ENCODE measurements around the gene STK35.
"Not testable (repeated sequence)": the region's sequence is repeated elsewhere in the genome, so short reads cannot be mapped to it uniquely, and the experiment has no call there.

STK35 gene

GRCh38 chr20:2163312-2163711 is 61.7 kb downstream of the STK35 start:
- no peak for DNase-seq (ENCODE audit: low read depth)

DNA sequence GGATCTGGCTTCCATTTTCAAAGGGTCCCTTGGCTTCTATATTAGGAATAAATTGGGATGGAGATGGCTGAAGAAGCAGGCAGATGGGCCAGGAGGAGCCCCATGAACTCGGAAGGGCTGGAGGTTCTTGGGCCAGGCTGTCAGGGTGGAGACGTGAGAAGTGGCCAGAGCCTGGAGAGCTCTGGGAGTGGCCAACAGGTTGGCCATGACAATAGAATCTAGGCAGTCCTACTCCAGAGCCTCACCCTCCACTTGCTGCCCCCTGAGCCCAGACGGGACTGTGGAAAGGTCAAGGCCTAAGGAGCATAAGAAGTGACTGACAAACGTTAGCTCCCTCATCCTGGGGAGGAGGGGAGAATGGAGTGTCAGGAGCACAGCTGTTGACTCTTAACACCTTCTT is 62.1 kb downstream of the STK35 start:
- no peak for DNase-seq (ENCODE audit: low read depth)

GRCh38 chr20:2164421-2164820 is 62.8 kb downstream of the STK35 start:
- no peak for DNase-seq (ENCODE audit: low read depth)

DNA sequence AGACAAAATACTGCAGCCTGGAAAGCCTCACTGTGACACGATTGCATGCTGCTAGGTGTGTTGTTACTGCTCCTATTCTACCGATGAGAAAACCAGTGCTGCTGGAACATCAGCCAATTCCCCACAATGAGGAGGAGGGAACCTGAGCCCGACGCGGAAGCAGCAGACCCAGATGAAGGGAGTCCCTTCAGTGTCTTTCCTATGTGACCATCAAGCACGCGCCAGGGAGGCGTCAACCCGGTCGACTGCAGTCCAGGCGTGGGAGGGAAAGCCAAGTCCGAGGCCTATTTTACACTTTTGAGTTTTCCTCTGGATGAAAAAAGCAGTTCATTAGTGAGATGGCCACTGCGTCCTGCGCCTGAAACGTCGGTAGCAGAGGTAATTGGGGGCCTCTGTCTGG is 63.3 kb downstream of the STK35 start:
- DNase-seq (ENCODE audit: low read depth): no peak

DNA sequence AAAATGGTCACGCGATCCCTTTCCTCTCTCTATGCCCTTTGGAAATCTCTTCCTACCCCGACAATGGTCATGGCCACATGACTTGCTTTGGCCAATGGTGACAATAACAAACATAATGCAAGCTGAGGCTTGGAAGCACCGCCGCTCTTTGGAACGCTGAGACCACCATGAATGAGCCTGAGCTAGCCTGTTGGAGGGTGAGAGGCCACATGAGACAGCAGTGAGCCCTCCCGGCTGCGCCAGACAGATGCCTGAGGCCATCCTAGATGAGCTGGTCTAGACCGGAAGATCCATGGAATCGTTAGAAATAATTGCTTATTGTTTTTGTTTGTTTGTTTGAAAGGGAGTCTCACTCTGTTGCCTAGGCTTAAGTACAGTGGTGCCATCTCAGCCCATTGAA is 64.2 kb downstream of the STK35 start:
- no peak for DNase-seq (ENCODE audit: low read depth)

DNA sequence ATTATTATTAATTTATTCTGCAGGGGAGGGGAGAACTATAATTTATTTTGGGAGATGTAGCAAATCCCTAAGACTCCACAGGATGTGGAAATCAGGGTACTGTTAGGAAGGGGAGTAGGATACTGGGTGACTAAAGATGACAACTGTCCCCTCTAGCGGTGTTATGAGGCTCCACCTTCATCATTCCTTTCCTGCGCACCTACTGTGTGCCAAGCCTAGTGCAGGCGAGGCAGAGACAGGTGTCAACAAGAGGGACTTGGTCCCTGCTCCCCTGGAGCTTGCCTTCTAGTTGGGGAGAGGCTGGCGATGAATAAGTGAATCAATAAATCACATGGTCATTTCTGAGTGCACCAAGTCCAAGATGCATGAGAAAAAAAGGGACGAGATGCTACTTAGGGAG is 65.5 kb downstream of the STK35 start:
- no peak for DNase-seq (ENCODE audit: low read depth)

- no peak for DNase-seq (ENCODE audit: low read depth)
These were observed 67.3 kb downstream of the STK35 start for GRCh38 chr20:2168946-2169345.

DNA sequence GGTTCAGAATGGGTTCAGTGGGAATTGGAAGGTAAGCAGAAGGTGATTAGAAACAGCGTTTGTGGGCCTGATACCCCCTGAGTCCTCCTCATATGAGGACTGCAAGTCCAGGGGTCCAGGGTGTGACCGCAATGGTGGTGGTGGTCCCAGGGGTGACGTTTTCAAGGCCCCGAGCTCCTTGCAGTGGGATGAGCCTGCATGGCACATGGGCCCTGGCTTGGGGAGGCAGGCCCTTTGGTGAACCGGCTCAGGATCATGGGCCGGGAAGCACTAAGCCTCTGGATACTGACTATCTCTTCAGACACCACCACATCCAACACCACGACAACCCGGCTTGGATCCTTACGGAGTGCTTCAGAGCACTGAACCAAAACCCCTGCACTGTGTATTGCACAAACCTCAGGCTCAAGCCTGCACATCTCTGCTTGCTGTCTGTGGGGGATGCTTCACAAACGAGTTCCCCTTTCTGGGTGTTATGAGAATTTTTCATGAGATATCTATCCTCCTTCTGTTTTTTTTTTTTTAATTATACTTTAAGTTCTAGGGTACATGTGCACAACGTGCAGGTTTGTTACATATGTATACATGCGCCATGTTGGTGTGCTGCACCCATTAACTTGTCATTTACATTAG is 67.9 kb downstream of the STK35 start:
- DNase-seq (ENCODE audit: low read depth): no peak

GRCh38 chr20:2170404-2170803 is 68.8 kb downstream of the STK35 start:
- DNase-seq (ENCODE audit: low read depth): no peak

DNA sequence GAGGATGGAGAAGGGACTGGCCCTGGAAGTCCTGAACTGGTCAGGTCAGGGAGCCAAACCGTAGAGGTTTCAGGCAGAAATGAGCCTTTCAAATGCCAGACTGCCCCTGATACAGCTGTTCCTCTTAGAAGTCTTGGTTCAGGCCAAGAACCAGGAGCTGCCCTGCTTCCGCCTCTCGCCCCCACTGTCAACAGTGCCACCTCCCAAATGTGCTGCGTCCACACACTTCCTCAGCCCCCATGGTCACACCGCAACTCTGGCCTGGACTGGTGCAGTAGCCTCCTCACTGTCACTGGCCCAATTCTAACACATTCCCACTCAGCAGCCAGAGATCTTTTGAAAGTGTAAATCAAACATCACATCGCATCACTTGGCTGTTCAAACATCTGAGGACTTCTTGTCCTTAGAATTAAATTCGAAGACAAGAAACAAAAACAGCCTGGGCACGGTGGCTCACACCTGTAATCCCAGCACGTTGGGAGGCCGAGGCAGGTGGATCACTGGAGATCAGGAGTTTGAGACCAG is 69.7 kb downstream of the STK35 start:
- DNase-seq (ENCODE audit: low read depth): no peak

GRCh38 chr20:2171840-2172239 is 70.2 kb downstream of the STK35 start:
- DNase-seq (ENCODE audit: low read depth): not testable (repeated sequence)

DNA sequence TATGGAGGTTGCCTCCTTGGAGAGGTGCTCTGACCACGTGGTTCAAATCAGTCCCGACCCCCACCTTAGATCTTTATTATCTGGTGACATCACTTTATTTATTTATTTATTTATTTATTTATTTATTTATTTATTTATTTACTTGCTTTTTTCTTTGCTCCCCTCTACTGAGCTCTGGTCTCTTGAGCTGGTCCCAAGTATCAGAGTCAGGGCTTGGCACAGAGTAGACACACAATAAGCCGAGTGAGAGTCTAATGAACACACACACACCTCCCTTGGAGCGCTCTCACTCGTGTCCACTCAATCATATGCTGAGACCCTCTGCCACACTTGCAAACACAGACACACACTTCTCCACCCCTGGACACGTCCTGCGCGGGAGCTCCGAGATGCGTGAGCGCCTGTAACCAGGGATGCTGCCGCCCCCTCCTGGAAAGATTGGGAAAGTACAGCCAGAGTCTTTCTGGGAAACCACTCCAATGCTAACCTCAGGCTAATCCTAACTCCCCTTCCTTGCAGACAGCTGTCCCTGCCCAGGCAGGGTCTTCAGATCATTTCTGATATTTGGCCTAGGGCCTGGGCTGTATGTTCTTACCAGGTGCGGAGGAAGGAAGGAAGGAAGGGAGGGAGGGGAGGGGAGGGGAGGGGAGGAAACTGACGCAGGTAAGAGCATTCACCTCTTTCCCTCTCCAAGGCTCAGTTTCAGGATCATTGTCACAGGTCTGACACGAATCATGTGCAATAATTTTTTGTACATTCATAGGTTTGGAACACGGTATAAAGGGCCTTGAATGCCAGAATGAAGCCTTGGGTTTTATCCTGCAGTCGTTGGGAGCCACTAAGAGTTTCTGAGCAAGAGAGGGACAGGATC is 70.9 kb downstream of the STK35 start:
- DNase-seq (ENCODE audit: low read depth): peak; percentile 46

- DNase-seq (ENCODE audit: low read depth): no peak
These were observed 71.6 kb downstream of the STK35 start for GRCh38 chr20:2173186-2173585.

DNA sequence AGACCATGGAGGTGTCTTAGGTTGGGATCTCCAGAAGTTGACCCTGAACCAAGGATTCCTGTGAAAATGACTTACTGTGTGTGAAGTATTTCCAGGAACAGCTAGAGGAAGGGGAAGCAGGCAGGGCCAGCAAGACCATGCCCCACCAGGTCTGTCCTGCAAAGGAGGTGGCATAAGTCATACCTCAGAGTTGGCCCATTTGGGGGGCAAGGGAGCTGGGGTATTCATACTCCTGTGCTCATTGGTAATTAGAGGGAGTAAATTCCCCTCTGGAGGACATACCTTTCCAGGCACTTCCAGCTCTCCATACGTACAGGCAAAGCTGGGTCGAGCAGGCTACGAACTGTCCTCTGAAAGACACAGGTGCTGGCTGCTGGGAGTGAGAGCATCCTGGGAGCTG is 72.4 kb downstream of the STK35 start:
- DNase-seq (ENCODE audit: low read depth): no peak

DNA sequence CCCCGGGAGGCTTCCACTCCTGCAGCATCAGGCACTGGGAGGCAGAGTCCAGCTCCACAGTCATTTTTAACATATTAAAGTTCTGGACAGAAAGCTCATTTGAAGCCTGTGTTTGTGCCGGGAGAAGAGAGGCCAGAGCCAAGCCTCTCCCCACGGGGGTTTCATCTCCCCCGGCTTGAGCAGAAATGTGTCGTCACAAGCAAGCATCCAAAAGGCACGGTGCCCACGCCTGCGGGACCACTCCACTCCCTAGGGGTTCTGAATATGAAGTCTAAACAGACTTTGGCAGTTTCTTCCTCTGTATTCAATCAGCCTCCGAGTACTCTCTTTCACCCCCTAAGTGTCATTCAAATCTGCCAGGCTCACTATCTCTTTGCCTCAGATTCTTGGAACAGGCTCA is 75.3 kb downstream of the STK35 start:
- DNase-seq (ENCODE audit: low read depth): no peak

GRCh38 chr20:2178318-2179232 is 76.9 kb downstream of the STK35 start:
- no peak for DNase-seq (ENCODE audit: low read depth)

GRCh38 chr20:2179233-2179580 is 77.6 kb downstream of the STK35 start:
- DNase-seq (ENCODE audit: low read depth): no peak

DNA sequence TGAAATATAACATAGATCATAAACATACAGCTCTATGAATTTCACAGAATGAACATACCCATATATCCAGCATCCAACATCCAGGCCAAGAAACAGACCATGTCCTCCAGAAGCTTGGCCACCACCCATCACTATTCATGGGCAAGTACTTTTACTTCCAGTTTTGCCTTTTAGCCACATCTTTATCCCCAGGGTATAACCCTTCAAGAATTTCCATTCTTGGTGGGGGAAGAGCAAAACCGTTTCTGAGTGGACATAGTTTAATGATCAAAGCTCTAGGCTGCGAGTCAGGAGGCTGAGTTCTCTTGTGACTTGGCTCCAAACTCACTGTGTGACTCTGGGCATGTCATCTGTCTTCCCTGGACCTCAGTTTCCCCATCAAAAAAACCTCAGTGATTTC is 78.3 kb downstream of the STK35 start:
- DNase-seq (ENCODE audit: low read depth): no peak

- no peak for DNase-seq (ENCODE audit: low read depth)
These were observed 81.8 kb downstream of the STK35 start for GRCh38 chr20:2183381-2183780.

DNA sequence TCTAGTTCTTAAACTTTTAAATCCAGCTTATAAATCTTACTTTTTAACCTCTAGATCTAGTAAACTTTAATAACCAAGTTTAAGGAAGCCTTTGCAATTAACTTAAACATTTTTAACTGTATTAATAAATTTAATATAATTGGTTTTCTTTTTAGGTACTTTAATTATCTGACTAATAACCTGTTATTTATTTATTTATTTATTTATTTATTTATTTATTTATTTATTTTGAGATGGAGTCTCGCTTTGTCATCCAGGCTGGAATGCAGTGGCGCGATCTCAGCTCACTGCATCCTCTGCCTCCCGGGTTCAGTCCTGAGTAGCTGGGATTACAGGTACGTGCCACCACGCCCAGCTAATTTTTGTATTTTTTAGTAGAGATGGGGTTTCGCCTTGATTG is 83.3 kb downstream of the STK35 start:
- not testable (repeated sequence) for DNase-seq (ENCODE audit: low read depth)

GRCh38 chr20:2195614-2196013 is 94.0 kb downstream of the STK35 start:
- DNase-seq (ENCODE audit: low read depth): no peak

DNA sequence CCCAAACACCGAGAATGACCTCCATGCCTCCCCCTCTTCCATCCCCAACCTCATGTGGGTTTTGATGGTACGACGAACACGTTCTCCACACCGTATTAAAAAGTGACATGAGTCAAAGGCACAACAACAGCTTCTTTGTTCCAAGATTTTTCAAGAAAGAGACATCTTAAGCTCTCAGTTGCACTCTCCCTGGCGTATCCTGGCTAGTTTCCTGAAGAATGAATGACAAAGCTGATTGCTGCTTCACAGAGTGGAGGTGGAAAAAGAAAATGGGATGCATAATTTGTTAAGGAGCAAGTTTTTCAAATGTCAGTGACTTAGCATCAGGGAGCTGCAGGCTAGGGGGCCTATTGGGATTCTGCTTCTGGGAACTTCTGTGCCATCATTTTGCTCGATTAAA is 95.5 kb downstream of the STK35 start:
- DNase-seq (ENCODE audit: low read depth): no peak
